K562 (cell line): Measurements from ENCODE around the gene PI4KA. TPM values are rescaled to one million over a fixed set of nuclear protein-coding genes. Genes with fewer than 3 reads are reported as not detected.

Experiments used
- BMI1 ChIP-seq: fragments of 150-350 bp; IDR thresholded peaks from 2 replicates; pipeline ENCODE4 v1.6.1; 2014; ENCODE audit warnings: low read length
- BRD4 ChIP-seq: fragments of 200-600 bp; sonication (generic); IDR thresholded peaks from 2 replicates; pipeline ENCODE4 v1.6.1; 2017; ENCODE audit warnings: inconsistent platforms
- CEBPZ ChIP-seq: fragments of 150-350 bp; IDR thresholded peaks from 2 replicates; pipeline ENCODE4 v1.6.1; 2014; ENCODE audit warnings: low read depth, mild to moderate bottlenecking, low read length, borderline replicate concordance
- DDX20 ChIP-seq: fragments of 450-650 bp; IDR thresholded peaks from 2 replicates; pipeline ENCODE4 v1.6.1; 2016; ENCODE audit warnings: missing genetic modification characterization, low read depth, mild to moderate bottlenecking, missing compliant biosample characterization, moderate library complexity
- ELF2 ChIP-seq: fragments of 250-450 bp; sonication (Bioruptor Pico); IDR thresholded peaks from 2 replicates; pipeline ENCODE4 v1.5.0; 2021; ENCODE audit warnings: mild to moderate bottlenecking
- EP400 ChIP-seq: fragments of 450-650 bp; IDR thresholded peaks from 2 replicates; pipeline ENCODE4 v1.6.1; 2017; ENCODE audit warnings: antibody characterized with exemption, mild to moderate bottlenecking, moderate library complexity
- FOXJ3 ChIP-seq: sonication (generic); formaldehyde crosslinking; IDR thresholded peaks from 2 replicates; pipeline ENCODE4 v1.4.0; 2020; ENCODE audit warnings: mild to moderate bottlenecking, missing genetic modification reagents
- GABPA ChIP-seq: fragments of 200-800 bp; sonication (Bioruptor generic); conservative IDR thresholded peaks from 2 replicates; pipeline ENCODE4 v1.6.1; 2016; ENCODE audit warnings: low read depth, missing genetic modification characterization, missing compliant biosample characterization
- MAX ChIP-seq: sonication (generic); formaldehyde crosslinking; IDR thresholded peaks from 2 replicates; pipeline ENCODE4 v1.9.0; 2022; ENCODE audit warnings: mild to moderate bottlenecking, missing genetic modification reagents
- MCM3 ChIP-seq: fragments of 450-650 bp; IDR thresholded peaks from 2 replicates; pipeline ENCODE4 v1.6.1; 2016
- NELFE ChIP-seq: IDR thresholded peaks from 2 replicates; pipeline ENCODE4 v1.6.1; 2011; ENCODE audit warnings: mild to moderate bottlenecking; ENCODE audit not compliant: insufficient read depth, insufficient read length
- NFE2 ChIP-seq: IDR thresholded peaks from 2 replicates; pipeline ENCODE4 v1.6.1; 2014; ENCODE audit warnings: antibody characterized with exemption, low read depth
- PCBP2 ChIP-seq: fragments of 200-400 bp; formaldehyde crosslinking; IDR thresholded peaks from 2 replicates; pipeline ENCODE4 v1.6.1; 2018; ENCODE audit warnings: low read length, low read depth, mild to moderate bottlenecking, moderate library complexity; ENCODE audit not compliant: poor library complexity, severe bottlenecking
- PRDM10 ChIP-seq: fragments of 450-650 bp; IDR thresholded peaks from 2 replicates; pipeline ENCODE4 v1.6.1; 2018; ENCODE audit not compliant: partially characterized antibody
- SAFB2 ChIP-seq: fragments of 200-400 bp; formaldehyde crosslinking; IDR thresholded peaks from 2 replicates; pipeline ENCODE4 v1.6.1; 2018; ENCODE audit warnings: borderline replicate concordance, low read length, low read depth, moderate library complexity; ENCODE audit not compliant: severe bottlenecking
- TCF3 ChIP-seq: sonication (generic); formaldehyde crosslinking; IDR thresholded peaks from 2 replicates; pipeline ENCODE4 v1.4.0; 2020; ENCODE audit warnings: mild to moderate bottlenecking, missing genetic modification reagents
- ZBTB9 ChIP-seq: fragments of 450-650 bp; formaldehyde crosslinking; IDR thresholded peaks from 2 replicates; pipeline ENCODE4 v1.4.0; 2020; ENCODE audit warnings: mild to moderate bottlenecking, moderate library complexity
- ZNF212 ChIP-seq: fragments of 450-650 bp; formaldehyde crosslinking; IDR thresholded peaks from 2 replicates; pipeline ENCODE4 v1.4.0; 2020; ENCODE audit warnings: mild to moderate bottlenecking
- ZNF324 ChIP-seq: fragments of 250-450 bp; sonication (Bioruptor Pico); IDR thresholded peaks from 2 replicates; pipeline ENCODE4 v1.4.0; 2020; ENCODE audit warnings: mild to moderate bottlenecking
- ZNF408 ChIP-seq: fragments of 250-450 bp; sonication (Bioruptor Pico); IDR thresholded peaks from 2 replicates; pipeline ENCODE4 v1.4.0; 2020; ENCODE audit warnings: low read depth, mild to moderate bottlenecking, moderate library complexity
- ZNF717 ChIP-seq: fragments of 250-450 bp; sonication (Bioruptor Pico); IDR thresholded peaks from 2 replicates; pipeline ENCODE4 v1.5.0; 2021
- polyA plus RNA-seq, 8 experiments: library from polyadenylated mRNA; depleted of rRNA in 4 of 8; stranded (reverse) in 5 of 8; unstranded in 3 of 8; fragments of >200 nt; fragmentation: Nextera tagmentation in 2 of 8; fragmentation: Illumina TruSeq in 1 of 8; extraction: Ambion mirVana in 2 of 8; extraction: Trizol in 1 of 8; gene quantifications; 2 replicates each; pipeline versions ENCODE4 v1.2.1 to v1.2.3, GENCODE V29; 2011 to 2014; ENCODE audit warnings: inconsistent platforms in 1 of 8, missing spikeins in 1 of 8
- total RNA-seq, 7 experiments: library from RNA; depleted of rRNA in 6 of 7; stranded (reverse); fragments of >200 nt in 6 of 7; fragmentation: Illumina TruSeq in 2 of 7; extraction: Trizol in 2 of 7; gene quantifications; 2 replicates each; pipeline versions ENCODE4 v1.2.1 to v1.2.3, GENCODE V29; 2011 to 2021; ENCODE audit warnings: low replicate concordance in 1 of 7

Gene PI4KA
- total and polyA plus RNA-seq, 9 of the 15 experiments (the other 6 are each of a cell fraction or from before 2014, with no cell fraction given) = 7.3 to 187 (median 84.7) TPM

- TF ChIP-seq ZNF408 (CRISPR knock-in tag) = no peak
- no peak for TF ChIP-seq NELFE
- TF ChIP-seq MCM3 = 0 out of 2 replicates have a peak, but pooled peaks have one; percentile 26
- TF ChIP-seq CEBPZ = no peak
- TF ChIP-seq SAFB2 = no peak
- TF ChIP-seq ZNF717 (CRISPR knock-in tag) = no peak
- TF ChIP-seq DDX20 (tag) = no peak
- no peak for TF ChIP-seq ZBTB9 (CRISPR knock-in tag)
- TF ChIP-seq ZNF324 (CRISPR knock-in tag) = no peak
- TF ChIP-seq TCF3 (CRISPR knock-in tag) = no peak
- TF ChIP-seq MAX (CRISPR knock-in tag) = no peak
- TF ChIP-seq BMI1 = peak; percentile 21; the same call in 1 of the 2 replicates
- no peak for TF ChIP-seq BRD4
- TF ChIP-seq NFE2 = no peak
- no peak for TF ChIP-seq FOXJ3 (CRISPR knock-in tag)
- no peak for TF ChIP-seq PRDM10
- TF ChIP-seq PCBP2 = peak; percentile 63
- no peak for TF ChIP-seq ELF2 (CRISPR knock-in tag)
- no peak for TF ChIP-seq GABPA (tag)
- no peak for TF ChIP-seq EP400
- no peak for TF ChIP-seq ZNF212 (CRISPR knock-in tag)
Measured at GRCh38 chr22:20658433-20659222, 200.0 kb downstream of the PI4KA start (continued).
